Natural killer cell (primary cell): ENCODE measurements around the gene SCN2A. TPM values are rescaled to one million over a fixed set of nuclear protein-coding genes. Genes with fewer than 3 reads are reported as not detected.

ENCODE experiments used
- total RNA-seq, 4 donors: library from RNA; stranded (reverse); fragments of 120-200 nt in 1 of 4; gene quantifications; one replicate each; pipeline versions ENCODE4 v1.2.3 to v1.2.4, GENCODE V29; 2013 to 2022

SCN2A gene
- total RNA-seq, 3 donors from 2014 or later (not counting 1 experiment from before 2014, with no cell fraction given) = 0.10 TPM; not detected in 2

Other genes starting within 250 kb of the SCN2A start
- under 1 TPM in 2 of 3 donors, not detected in 1; 0.05 to 0.58 TPM for gene SCN3A, start 35.4 kb upstream of the SCN2A start, total RNA-seq
- gene CSRNP3, start 230.3 kb downstream of the SCN2A start, total RNA-seq = not detected